GM19043 (cell line): ENCODE measurements around the gene TBC1D9.

ENCODE experiments used
- ATAC-seq: cut with Tn5 transposase; IDR thresholded peaks from one replicate; pipeline ENCODE4 v1.9.1; 2021; ENCODE audit warnings: low read depth; ENCODE audit not compliant: unreplicated experiment

The TBC1D9 gene

GRCh38 chr4:140659943-140660700 is 96.1 kb downstream of the TBC1D9 start:
- ATAC-seq: no peak

- ATAC-seq: no peak
Observed at GRCh38 chr4:140654495-140654814, 101.7 kb downstream of the TBC1D9 start.

DNA sequence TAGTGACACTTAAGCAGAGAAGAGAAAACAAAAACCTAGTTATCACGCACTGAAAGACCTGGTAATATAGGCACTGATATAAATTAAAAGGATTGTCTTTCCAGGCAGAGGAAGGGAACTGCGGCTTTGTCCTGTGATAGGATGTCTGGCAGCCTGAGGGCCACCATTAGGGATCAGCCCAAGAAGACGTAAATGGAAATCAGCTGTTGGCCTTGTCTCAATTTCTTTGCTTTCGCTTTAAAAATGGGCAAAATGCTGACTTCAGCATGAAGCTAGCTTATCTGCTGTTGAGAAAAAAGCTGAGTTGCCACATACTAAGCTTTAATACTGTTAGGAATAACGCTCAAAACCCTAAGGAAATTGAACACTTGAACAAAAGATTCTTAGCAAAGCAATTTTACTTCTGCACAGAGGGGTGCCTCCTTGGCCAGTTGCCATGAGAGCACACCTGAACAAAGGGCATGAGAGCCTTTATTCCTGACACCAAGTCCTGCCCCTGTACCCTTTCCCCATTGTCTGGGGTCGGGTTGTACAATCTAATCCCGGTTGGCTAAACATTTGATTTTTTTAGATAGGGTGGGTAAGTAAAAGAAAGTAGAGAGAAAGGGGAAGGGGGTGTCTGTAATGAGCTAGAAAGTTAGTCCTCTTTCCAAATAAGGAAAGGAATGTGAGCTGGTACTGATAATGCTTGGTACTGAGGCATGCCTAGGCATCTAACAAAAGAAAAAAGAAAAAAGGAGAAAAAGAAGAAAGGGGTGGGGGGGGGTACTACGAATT is 102.3 kb downstream of the TBC1D9 start:
- no peak for ATAC-seq

- no peak for ATAC-seq
Observed at GRCh38 chr4:140652601-140653000, 103.6 kb downstream of the TBC1D9 start.

- ATAC-seq: no peak
Observed at GRCh38 chr4:140648716-140649308, 107.4 kb downstream of the TBC1D9 start.

GRCh38 chr4:140645614-140646412 is 110.4 kb downstream of the TBC1D9 start:
- ATAC-seq: no peak

GRCh38 chr4:140645196-140645595 is 111.0 kb downstream of the TBC1D9 start:
- ATAC-seq: no peak

GRCh38 chr4:140644470-140645185 is 111.6 kb downstream of the TBC1D9 start:
- ATAC-seq: no peak

- no peak for ATAC-seq
Observed at GRCh38 chr4:140643571-140644055, 112.6 kb downstream of the TBC1D9 start.

DNA sequence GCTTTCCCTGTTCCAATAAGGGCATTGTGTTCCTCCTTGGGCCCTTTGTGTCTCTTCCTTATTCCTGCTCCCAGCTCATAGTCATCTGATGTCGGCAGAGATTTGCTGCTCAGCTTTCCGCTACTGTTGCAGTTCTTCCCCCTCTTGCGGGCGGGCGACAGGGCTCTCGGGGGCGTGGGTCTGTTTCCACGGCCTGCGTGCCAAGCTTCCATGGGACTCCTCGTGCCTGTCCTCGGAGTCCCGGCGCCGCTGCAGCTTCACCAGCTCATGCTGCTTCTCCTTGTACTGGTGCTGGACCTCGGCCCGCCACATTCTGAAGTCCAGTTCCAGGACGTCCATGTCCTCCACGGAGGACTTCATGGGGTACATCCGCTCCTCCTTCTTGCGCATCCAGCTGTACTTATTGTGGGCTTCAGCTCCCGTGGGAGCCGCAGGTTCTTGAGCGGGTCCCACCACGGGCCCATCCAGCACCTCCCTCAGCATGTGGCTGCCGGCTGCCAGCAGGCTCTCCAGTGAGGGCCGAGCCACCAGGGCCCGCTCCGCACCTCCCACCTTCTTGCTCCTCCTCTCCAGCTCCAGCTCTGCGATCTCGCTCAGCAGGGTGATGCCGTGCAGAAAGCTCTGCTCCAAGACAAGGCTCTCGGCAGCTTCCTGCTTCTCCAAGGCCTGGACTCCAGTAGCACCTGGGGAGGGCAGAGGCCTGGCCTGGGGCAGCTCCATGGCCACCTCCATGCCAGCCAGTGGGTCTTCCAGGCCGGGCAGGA is 113.3 kb downstream of the TBC1D9 start:
- ATAC-seq: no peak

DNA sequence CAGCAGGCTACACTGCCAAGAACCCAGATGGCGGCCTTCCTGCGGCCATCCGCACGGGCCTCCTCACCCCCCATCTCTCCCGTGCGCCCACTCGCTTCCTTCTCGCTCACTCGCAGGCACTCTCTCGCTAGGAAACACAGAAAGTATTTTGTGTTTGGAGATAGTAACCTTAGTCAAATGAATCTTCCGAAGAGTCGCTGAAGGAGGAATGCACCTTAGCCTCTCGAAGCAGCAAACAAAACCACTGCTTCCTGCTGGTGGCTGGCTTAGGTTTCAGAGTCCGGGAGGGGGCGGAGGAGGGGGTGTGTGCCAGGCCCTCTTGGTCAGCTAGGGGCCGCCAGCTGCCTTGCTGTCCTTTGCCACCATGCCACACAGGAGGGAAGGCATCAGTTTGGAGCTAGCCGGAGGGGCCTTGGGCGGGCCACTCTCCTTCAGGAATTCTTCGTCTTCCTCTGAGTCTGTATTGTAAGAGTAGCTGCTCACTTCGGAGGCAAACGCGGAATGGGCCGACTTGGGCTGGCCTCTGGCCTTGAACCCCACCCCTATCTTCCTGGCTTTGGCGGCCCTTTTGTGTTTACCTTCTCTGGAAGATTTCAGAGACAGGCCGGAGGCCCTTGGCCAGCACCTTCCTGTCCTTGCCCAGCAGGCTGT is 114.3 kb downstream of the TBC1D9 start:
- ATAC-seq: no peak

- ATAC-seq: no peak
Observed at GRCh38 chr4:140641105-140641555, 115.1 kb downstream of the TBC1D9 start.

- no peak for ATAC-seq
Observed at GRCh38 chr4:140640150-140640748, 115.9 kb downstream of the TBC1D9 start.

DNA sequence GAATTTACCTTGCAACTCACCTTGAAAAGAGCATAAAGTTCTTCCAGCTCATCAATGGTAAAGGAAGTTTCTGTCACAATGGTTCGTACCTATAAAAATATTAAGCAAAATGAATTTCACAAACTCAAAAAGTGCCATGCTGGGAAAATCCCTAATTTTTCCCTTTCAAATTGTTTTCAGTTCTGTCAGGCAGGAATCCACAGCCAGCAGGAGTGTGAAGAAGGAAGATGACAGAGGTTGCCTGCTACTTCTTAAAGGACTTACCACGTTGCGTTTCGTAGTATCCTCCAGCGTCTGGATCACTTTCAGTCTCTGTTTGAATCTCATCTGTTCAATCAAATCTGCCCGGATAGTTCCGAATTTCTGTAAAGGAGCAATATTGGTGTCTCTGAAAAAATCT is 117.1 kb downstream of the TBC1D9 start:
- no peak for ATAC-seq

GRCh38 chr4:140637836-140638235 is 118.3 kb downstream of the TBC1D9 start:
- no peak for ATAC-seq

- ATAC-seq: no peak
Observed at GRCh38 chr4:140635606-140636005, 120.6 kb downstream of the TBC1D9 start.

DNA sequence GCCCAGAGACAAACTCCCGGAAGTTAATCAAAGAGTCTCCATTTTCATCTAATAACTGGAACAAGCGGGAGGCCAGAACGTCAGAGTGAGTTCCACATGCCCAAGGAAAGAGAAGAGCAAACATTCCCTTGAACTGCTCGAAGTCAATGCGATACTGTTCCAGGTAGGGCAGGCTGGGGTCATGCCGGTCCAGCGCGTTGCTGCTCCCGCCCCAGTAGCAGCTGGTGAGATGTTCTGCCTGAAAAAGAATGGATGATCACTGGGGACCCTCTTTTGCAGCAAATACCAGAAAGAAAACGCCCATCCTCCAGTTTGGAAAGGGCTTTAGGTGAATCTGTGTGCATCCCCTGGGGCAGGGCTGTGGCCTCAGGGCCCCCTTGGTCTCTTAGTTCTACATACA is 122.2 kb downstream of the TBC1D9 start:
- no peak for ATAC-seq

GRCh38 chr4:140633124-140633523 is 123.1 kb downstream of the TBC1D9 start:
- no peak for ATAC-seq
